GM23338 (cell line): ENCODE measurements around the gene GHDC. TPM values are rescaled to one million over a fixed set of nuclear protein-coding genes. Genes with fewer than 3 reads are reported as not detected.
A peak's percentile ranks its signal among the peaks of the same experiment; 100 is the strongest.

ENCODE experiments used
- ATAC-seq: fragments of 200-7000 bp; cut with Tn5 transposase; 3 replicates; pipeline ENCODE4 v1.9.1; 2020
- DNase-seq: peaks from one replicate; pipeline ENCODE4 v3.0.0-alpha.2; 2015; ENCODE audit warnings: low spot score
- H2AFZ ChIP-seq: fragments of 200-600 bp; sonication (generic); 2 replicates; pipeline ENCODE4 v1.8.0; 2016; ENCODE audit warnings: antibody characterized with exemption, mild to moderate bottlenecking, moderate library complexity
- H3F3A ChIP-seq: fragments of 200-600 bp; sonication (generic); replicated peaks from 2 replicates; pipeline ENCODE4 v1.8.0; 2017; ENCODE audit warnings: antibody characterized with exemption, mixed run types, low read depth
- H3K27ac ChIP-seq: fragments of 200-600 bp; sonication (generic); 2 replicates; pipeline ENCODE4 v1.6.1; 2016; ENCODE audit warnings: low read depth
- H3K27me3 ChIP-seq: fragments of 200-600 bp; sonication (generic); 2 replicates; pipeline ENCODE4 v1.8.0; 2016; ENCODE audit warnings: mild to moderate bottlenecking, mixed run types, moderate library complexity; ENCODE audit not compliant: insufficient read depth
- H3K36me3 ChIP-seq: fragments of 200-600 bp; sonication (generic); 2 replicates; pipeline ENCODE4 v1.8.0; 2016; ENCODE audit warnings: mild to moderate bottlenecking; ENCODE audit not compliant: insufficient read depth
- H3K4me1 ChIP-seq: fragments of 200-600 bp; sonication (generic); 2 replicates; pipeline ENCODE4 v1.8.0; 2016; ENCODE audit warnings: mild to moderate bottlenecking, moderate library complexity; ENCODE audit not compliant: insufficient read depth
- H3K4me2 ChIP-seq: fragments of 200-600 bp; sonication (generic); 2 replicates; pipeline ENCODE4 v1.7.1; 2017; ENCODE audit warnings: mixed run types
- H3K4me3 ChIP-seq: fragments of 200-600 bp; sonication (generic); 2 replicates; pipeline ENCODE4 v1.6.1; 2016; ENCODE audit warnings: mixed run types
- H3K79me2 ChIP-seq: fragments of 200-600 bp; sonication (generic); replicated peaks from 2 replicates; pipeline ENCODE4 v1.8.0; 2017; ENCODE audit warnings: mild to moderate bottlenecking; ENCODE audit not compliant: insufficient read depth
- H3K9me2 ChIP-seq: fragments of 200-600 bp; sonication (generic); 2 replicates; pipeline ENCODE4 v1.8.0; 2017; ENCODE audit not compliant: insufficient read depth
- H4K20me1 ChIP-seq: fragments of 200-600 bp; sonication (generic); replicated peaks from 2 replicates; pipeline ENCODE4 v1.8.0; 2017; ENCODE audit warnings: mild to moderate bottlenecking; ENCODE audit not compliant: insufficient read depth
- H3K27ac Mint-ChIP-seq: 2 replicates; pipeline ENCODE4 v1.8.0; 2020; ENCODE audit warnings: inconsistent platforms, mild to moderate bottlenecking, moderate library complexity, mixed read lengths
- H3K27me3 Mint-ChIP-seq: 3 replicates; pipeline ENCODE4 v1.8.0; 2022; ENCODE audit warnings: low read depth, mild to moderate bottlenecking, moderate library complexity, mixed read lengths, inconsistent platforms; ENCODE audit not compliant: insufficient read depth, poor library complexity
- H3K36me3 Mint-ChIP-seq: 3 replicates; pipeline ENCODE4 v1.8.0; 2021; ENCODE audit warnings: low read depth, mild to moderate bottlenecking, inconsistent platforms, moderate library complexity, mixed read lengths
- H3K4me1 Mint-ChIP-seq: 3 replicates; pipeline ENCODE4 v1.8.0; 2020; ENCODE audit warnings: mild to moderate bottlenecking, inconsistent platforms, mixed read lengths
- H3K4me3 Mint-ChIP-seq: 3 replicates; pipeline ENCODE4 v1.8.0; 2021; ENCODE audit warnings: moderate library complexity, mild to moderate bottlenecking, inconsistent platforms, mixed read lengths
- H3K9me3 Mint-ChIP-seq: 3 replicates; pipeline ENCODE4 v1.8.0; 2020; ENCODE audit warnings: moderate library complexity, mild to moderate bottlenecking, inconsistent platforms, mixed read lengths
- EZH2 ChIP-seq: fragments of 200-600 bp; sonication (generic); IDR thresholded peaks from one replicate; pipeline ENCODE4 v1.8.0; 2017; ENCODE audit warnings: antibody characterized with exemption, mild to moderate bottlenecking, low read depth; ENCODE audit not compliant: unreplicated experiment
- JUNB ChIP-seq: IDR thresholded peaks from one replicate; pipeline ENCODE4 v1.6.1; 2016; ENCODE audit warnings: antibody characterized with exemption; ENCODE audit not compliant: unreplicated experiment
- POLR2AphosphoS5 ChIP-seq: IDR thresholded peaks from 2 replicates; pipeline ENCODE4 v1.6.1; 2016; ENCODE audit warnings: antibody characterized with exemption, low read depth
- polyA plus RNA-seq: library from polyadenylated mRNA; unstranded; fragments of >200 nt; fragmentation: Nextera tagmentation; extraction: Ambion mirVana; gene quantifications from 2 replicates; pipeline ENCODE4 v1.2.1, GENCODE V29; 2016
- total RNA-seq: library from RNA; depleted of rRNA; stranded (reverse); fragments of >200 nt; shearing (Covaris generic); gene quantifications from 2 replicates; pipeline ENCODE4 v1.2.3, GENCODE V29; 2014
- TF ChIP-seq, protein P1 (sequence below): IDR thresholded peaks from 2 replicates; pipeline ENCODE4 v1.6.1; 2016; ENCODE audit warnings: antibody characterized with exemption
- TF ChIP-seq, protein P2 (sequence below), 2 experiments: fragments of 200-600 bp in 1 of 2; sonication (generic) in 1 of 2; conservative IDR thresholded peaks; 2 replicates each; pipeline versions ENCODE4 v1.5.1 to v1.6.1; 2016 to 2017; ENCODE audit warnings: antibody characterized with exemption in 2 of 2, low read depth in 2 of 2, mild to moderate bottlenecking in 2 of 2, moderate library complexity in 1 of 2
- TF ChIP-seq, protein P3 (sequence below): IDR thresholded peaks from one replicate; pipeline ENCODE4 v1.6.1; 2018; ENCODE audit warnings: antibody characterized with exemption; ENCODE audit not compliant: unreplicated experiment

GHDC gene
- total and polyA plus RNA-seq, 2 experiments from 2014 or later: 4.0 to 13.8 TPM

GRCh38 chr17:42163113-42163512 is 31.2 kb downstream of the GHDC start:
- Histone ChIP-seq H3K27me3 (no peaks in the 10 kb centered on the region), H3K36me3 (no peaks in the 10 kb centered on the region), H3K4me1 (no peaks in the 10 kb centered on the region; the same call in 1 of the 2 replicates), H3K27ac (no peak overlapping the region), H3K9me2 (no peaks in the 10 kb centered on the region), H3F3A (no peaks in the 10 kb centered on the region), H3K4me3 (no peak overlapping the region), H2AFZ (no peak overlapping the region), H4K20me1 (no peaks in the 10 kb centered on the region; the same call in 1 of the 2 replicates), H3K79me2 (no peaks in the 10 kb centered on the region), H3K4me2 (no peak overlapping the region)
- DNase-seq: peak; percentile 82
- no peak overlapping the region; the same call in 2 of the 3 replicates for H3K4me3 Mint-ChIP-seq
- H3K9me3 Mint-ChIP-seq: no peaks in the 10 kb centered on the region
- TF ChIP-seq, protein P1, sequence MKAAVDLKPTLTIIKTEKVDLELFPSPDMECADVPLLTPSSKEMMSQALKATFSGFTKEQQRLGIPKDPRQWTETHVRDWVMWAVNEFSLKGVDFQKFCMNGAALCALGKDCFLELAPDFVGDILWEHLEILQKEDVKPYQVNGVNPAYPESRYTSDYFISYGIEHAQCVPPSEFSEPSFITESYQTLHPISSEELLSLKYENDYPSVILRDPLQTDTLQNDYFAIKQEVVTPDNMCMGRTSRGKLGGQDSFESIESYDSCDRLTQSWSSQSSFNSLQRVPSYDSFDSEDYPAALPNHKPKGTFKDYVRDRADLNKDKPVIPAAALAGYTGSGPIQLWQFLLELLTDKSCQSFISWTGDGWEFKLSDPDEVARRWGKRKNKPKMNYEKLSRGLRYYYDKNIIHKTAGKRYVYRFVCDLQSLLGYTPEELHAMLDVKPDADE: no peak
- TF ChIP-seq, protein P2, sequence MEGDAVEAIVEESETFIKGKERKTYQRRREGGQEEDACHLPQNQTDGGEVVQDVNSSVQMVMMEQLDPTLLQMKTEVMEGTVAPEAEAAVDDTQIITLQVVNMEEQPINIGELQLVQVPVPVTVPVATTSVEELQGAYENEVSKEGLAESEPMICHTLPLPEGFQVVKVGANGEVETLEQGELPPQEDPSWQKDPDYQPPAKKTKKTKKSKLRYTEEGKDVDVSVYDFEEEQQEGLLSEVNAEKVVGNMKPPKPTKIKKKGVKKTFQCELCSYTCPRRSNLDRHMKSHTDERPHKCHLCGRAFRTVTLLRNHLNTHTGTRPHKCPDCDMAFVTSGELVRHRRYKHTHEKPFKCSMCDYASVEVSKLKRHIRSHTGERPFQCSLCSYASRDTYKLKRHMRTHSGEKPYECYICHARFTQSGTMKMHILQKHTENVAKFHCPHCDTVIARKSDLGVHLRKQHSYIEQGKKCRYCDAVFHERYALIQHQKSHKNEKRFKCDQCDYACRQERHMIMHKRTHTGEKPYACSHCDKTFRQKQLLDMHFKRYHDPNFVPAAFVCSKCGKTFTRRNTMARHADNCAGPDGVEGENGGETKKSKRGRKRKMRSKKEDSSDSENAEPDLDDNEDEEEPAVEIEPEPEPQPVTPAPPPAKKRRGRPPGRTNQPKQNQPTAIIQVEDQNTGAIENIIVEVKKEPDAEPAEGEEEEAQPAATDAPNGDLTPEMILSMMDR (conservative IDR thresholded peaks at IDR 0.05; ENCODE audit: low read depth in 2 of 2): peak; percentile 89
- H3K27ac Mint-ChIP-seq: no peak overlapping the region
- ATAC-seq: peak; percentile 91
- H3K27me3 Mint-ChIP-seq: peaks cover 16% of the 10 kb centered on the region
- peaks cover 4% of the 10 kb centered on the region for H3K4me1 Mint-ChIP-seq
- no peaks in the 10 kb centered on the region for H3K36me3 Mint-ChIP-seq

- H3K4me1 ChIP-seq: peaks cover 9% of the 10 kb centered on the region
- peaks cover 7% of the 10 kb centered on the region; the same call in 1 of the 2 replicates for H3F3A ChIP-seq
- no peak overlapping the region for H2AFZ ChIP-seq
- Mint-ChIP-seq H3K9me3 (no peaks in the 10 kb centered on the region), H3K4me3 (no peak overlapping the region), H3K4me1 (peaks cover 16% of the 10 kb centered on the region), H3K27me3 (peaks cover 9% of the 10 kb centered on the region), H3K36me3 (no peaks in the 10 kb centered on the region; the same call in 2 of the 3 replicates), H3K27ac (no peak overlapping the region)
- no peak overlapping the region for H3K4me3 ChIP-seq
- no peaks in the 10 kb centered on the region for H3K27me3 ChIP-seq
- TF ChIP-seq JUNB (no peak), EZH2 (no peak), POLR2AphosphoS5 (no peak)
- TF ChIP-seq, protein P3, sequence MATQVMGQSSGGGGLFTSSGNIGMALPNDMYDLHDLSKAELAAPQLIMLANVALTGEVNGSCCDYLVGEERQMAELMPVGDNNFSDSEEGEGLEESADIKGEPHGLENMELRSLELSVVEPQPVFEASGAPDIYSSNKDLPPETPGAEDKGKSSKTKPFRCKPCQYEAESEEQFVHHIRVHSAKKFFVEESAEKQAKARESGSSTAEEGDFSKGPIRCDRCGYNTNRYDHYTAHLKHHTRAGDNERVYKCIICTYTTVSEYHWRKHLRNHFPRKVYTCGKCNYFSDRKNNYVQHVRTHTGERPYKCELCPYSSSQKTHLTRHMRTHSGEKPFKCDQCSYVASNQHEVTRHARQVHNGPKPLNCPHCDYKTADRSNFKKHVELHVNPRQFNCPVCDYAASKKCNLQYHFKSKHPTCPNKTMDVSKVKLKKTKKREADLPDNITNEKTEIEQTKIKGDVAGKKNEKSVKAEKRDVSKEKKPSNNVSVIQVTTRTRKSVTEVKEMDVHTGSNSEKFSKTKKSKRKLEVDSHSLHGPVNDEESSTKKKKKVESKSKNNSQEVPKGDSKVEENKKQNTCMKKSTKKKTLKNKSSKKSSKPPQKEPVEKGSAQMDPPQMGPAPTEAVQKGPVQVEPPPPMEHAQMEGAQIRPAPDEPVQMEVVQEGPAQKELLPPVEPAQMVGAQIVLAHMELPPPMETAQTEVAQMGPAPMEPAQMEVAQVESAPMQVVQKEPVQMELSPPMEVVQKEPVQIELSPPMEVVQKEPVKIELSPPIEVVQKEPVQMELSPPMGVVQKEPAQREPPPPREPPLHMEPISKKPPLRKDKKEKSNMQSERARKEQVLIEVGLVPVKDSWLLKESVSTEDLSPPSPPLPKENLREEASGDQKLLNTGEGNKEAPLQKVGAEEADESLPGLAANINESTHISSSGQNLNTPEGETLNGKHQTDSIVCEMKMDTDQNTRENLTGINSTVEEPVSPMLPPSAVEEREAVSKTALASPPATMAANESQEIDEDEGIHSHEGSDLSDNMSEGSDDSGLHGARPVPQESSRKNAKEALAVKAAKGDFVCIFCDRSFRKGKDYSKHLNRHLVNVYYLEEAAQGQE: no peak
- H4K20me1 ChIP-seq: no peaks in the 10 kb centered on the region; the same call in 1 of the 2 replicates
- H3K36me3 ChIP-seq: no peaks in the 10 kb centered on the region
- no peaks in the 10 kb centered on the region for H3K79me2 ChIP-seq
- ATAC-seq (no peak), DNase-seq (no peak)
- H3K27ac ChIP-seq: no peak overlapping the region
- H3K4me2 ChIP-seq: no peak overlapping the region
- no peaks in the 10 kb centered on the region for H3K9me2 ChIP-seq
Measured at GRCh38 chr17:42160531-42160910, 33.8 kb downstream of the GHDC start.
